ENCODE results near the gene ARID3B.

- TF ChIP-seq TAF1 (IDR thresholded peaks at IDR 0.05; ENCODE audit: borderline replicate concordance, insufficient read depth, low read length) (no peak), SIN3A (IDR thresholded peaks at IDR 0.05; ENCODE audit: borderline replicate concordance, insufficient read depth, low read length) (no peak)
Observed at GRCh38 chr15:74569731-74570070, 28.7 kb downstream of the ARID3B start.
